Activated T-helper 1 cell treated with anti-CD3 and anti-CD28 coated beads, Interleukin-12 subunit alpha, Interleukin-12 subunit beta, Interleukin-2, Interleukin-4 antibody, amounts not matched to agents 30 ng/mL and 10 ng/mL and 1 ng/mL, durations not matched to agents 14 hours and 24 hours and 36 hours (primary cell): ENCODE measurements around the gene PICALM. TPM values are rescaled to one million over a fixed set of nuclear protein-coding genes. Genes with fewer than 3 reads are reported as not detected.

Source experiments
- DNase-seq: peaks from one replicate; pipeline ENCODE4 v3.0.0; 2021; ENCODE audit warnings: low spot score
- H3K27ac Mint-ChIP-seq: one replicate; pipeline ENCODE4 v1.8.0; 2021; ENCODE audit warnings: mild to moderate bottlenecking, mixed read lengths
- H3K27me3 Mint-ChIP-seq: one replicate; pipeline ENCODE4 v1.8.0; 2022; ENCODE audit warnings: mild to moderate bottlenecking, moderate library complexity, mixed read lengths; ENCODE audit not compliant: insufficient read depth
- H3K36me3 Mint-ChIP-seq: one replicate; pipeline ENCODE4 v1.8.0; 2021; ENCODE audit warnings: low read depth, mixed read lengths
- H3K4me1 Mint-ChIP-seq: one replicate; pipeline ENCODE4 v1.8.0; 2021; ENCODE audit warnings: low read depth, mixed read lengths
- H3K4me3 Mint-ChIP-seq: one replicate; pipeline ENCODE4 v1.8.0; 2021; ENCODE audit warnings: mild to moderate bottlenecking, moderate library complexity, mixed read lengths
- H3K9me3 Mint-ChIP-seq: one replicate; pipeline ENCODE4 v1.8.0; 2021; ENCODE audit warnings: mixed read lengths
- intact Hi-C: fragments of 100-400 bp; cut with micrococcal nuclease; formaldehyde crosslinking; loops from one replicate; pipeline ENCODE4 v1.15.1; 2024
- total RNA-seq: library from RNA; stranded (reverse); gene quantifications from 2 replicates; pipeline ENCODE4 v1.2.3, GENCODE V29; 2022

PICALM gene
- total RNA-seq, 1 donor from 2014 or later, result 177 TPM

- H3K4me3 Mint-ChIP-seq, result peak overlapping the region; percentile 44
- H3K4me1 Mint-ChIP-seq, result peaks cover 76% of the 10 kb centered on the region
- H3K27ac Mint-ChIP-seq, result peak overlapping the region; percentile 9
- DNase-seq, result no peak
- H3K36me3 Mint-ChIP-seq, result peaks cover 38% of the 10 kb centered on the region
- intact Hi-C loops, result loop anchor here (1.0 kb wide), 1 partner anchor 8 kb away; no protein-coding TSS in a partner anchor
- no peaks in the 10 kb centered on the region for H3K27me3 Mint-ChIP-seq
- no peaks in the 10 kb centered on the region for H3K9me3 Mint-ChIP-seq
These were observed 8.3 kb downstream of the PICALM start for GRCh38 chr11:86060544-86060943.

DNA sequence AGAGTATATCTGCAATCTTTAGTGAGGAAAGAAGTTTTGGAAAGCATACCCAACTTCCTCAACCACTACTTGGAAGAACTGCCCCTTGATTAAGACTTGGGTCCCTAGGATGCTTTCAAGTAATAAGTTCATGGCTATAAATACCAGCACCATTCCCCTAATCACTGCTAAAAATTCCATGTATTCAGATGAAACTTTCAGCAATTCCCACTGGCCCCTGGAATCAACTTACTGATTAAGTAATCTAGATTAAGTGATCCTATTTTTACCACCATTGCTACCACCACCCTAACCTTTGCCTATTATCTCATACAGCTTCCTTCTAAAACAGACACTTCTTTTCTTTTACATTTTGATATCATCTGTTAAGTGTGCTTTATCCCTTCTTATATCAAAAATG, 10.5 kb downstream of the PICALM start:
- Mint-ChIP-seq H3K9me3 (no peaks in the 10 kb centered on the region), H3K27me3 (no peaks in the 10 kb centered on the region), H3K4me3 (no peak overlapping the region), H3K4me1 (peaks cover 76% of the 10 kb centered on the region), H3K27ac (no peak overlapping the region), H3K36me3 (peaks cover 35% of the 10 kb centered on the region)
- DNase-seq, result no peak
- intact Hi-C loops, result no loop called here

- Mint-ChIP-seq H3K4me1 (peaks cover 78% of the 10 kb centered on the region), H3K27ac (peak overlapping the region; percentile 53), H3K36me3 (peaks cover 38% of the 10 kb centered on the region), H3K9me3 (no peaks in the 10 kb centered on the region), H3K4me3 (no peak overlapping the region), H3K27me3 (no peaks in the 10 kb centered on the region)
- DNase-seq, result no peak
- intact Hi-C loops, result loop anchor here (1.0 kb wide), 1 partner anchor 9 kb away; no protein-coding TSS in a partner anchor
These were observed 12.5 kb downstream of the PICALM start for GRCh38 chr11:86056351-86056854.

- H3K4me3 Mint-ChIP-seq, result no peak overlapping the region
- DNase-seq, result no peak
- H3K27me3 Mint-ChIP-seq, result no peaks in the 10 kb centered on the region
- peak overlapping the region; percentile 55 for H3K27ac Mint-ChIP-seq
- no peaks in the 10 kb centered on the region for H3K9me3 Mint-ChIP-seq
- H3K4me1 Mint-ChIP-seq, result peaks cover 71% of the 10 kb centered on the region
- peaks cover 28% of the 10 kb centered on the region for H3K36me3 Mint-ChIP-seq
- intact Hi-C loops, result no loop called here
These were observed 15.9 kb downstream of the PICALM start for GRCh38 chr11:86052693-86053641.

DNA sequence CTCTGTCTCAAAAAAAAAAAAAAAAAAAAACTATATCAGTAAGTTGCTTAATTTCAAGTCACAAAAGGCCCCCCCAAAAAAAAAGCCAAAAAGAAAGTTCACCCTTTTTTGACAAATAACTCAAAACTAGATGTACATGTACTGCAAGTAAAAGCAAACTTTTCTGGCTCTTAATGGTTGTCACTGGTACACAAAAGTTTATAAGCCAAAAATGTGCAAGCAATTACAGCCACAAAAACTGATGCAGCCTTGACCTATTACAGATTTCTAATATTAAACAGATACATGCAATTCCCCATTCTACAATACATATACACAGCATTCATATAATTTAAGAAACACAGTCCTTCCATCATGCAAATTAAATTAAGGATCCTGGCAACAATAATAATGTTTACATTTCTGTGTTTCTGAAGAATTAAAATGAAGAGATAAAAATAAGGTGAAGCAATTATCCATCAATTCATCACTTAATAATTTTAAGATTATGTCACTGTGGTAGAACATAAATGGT, 18.6 kb downstream of the PICALM start:
- Mint-ChIP-seq H3K4me3 (no peak overlapping the region), H3K36me3 (peaks cover 24% of the 10 kb centered on the region), H3K27me3 (no peaks in the 10 kb centered on the region)

GRCh38 chr11:86047275-86047991, 21.5 kb downstream of the PICALM start:
- peaks cover 23% of the 10 kb centered on the region for H3K36me3 Mint-ChIP-seq
- H3K9me3 Mint-ChIP-seq, result no peaks in the 10 kb centered on the region
- H3K4me3 Mint-ChIP-seq, result peak overlapping the region; percentile 69
- no peak for DNase-seq
- peaks cover 88% of the 10 kb centered on the region for H3K4me1 Mint-ChIP-seq
- peak overlapping the region; percentile 91 for H3K27ac Mint-ChIP-seq
- intact Hi-C loops, result loop anchor here (1.0 to 5.0 kb wide), 12 partner anchors 9 to 245 kb away; partner anchors contain the start of gene PICALM
- H3K27me3 Mint-ChIP-seq, result no peaks in the 10 kb centered on the region

More for the DNA sequence above, 18.6 kb downstream of the PICALM start:
- no peak for DNase-seq
- H3K27ac Mint-ChIP-seq, result no peak overlapping the region
- H3K4me1 Mint-ChIP-seq, result peaks cover 86% of the 10 kb centered on the region
- no peaks in the 10 kb centered on the region for H3K9me3 Mint-ChIP-seq
- intact Hi-C loops, result no loop called here

- no peak for DNase-seq
- peaks cover 86% of the 10 kb centered on the region for H3K4me1 Mint-ChIP-seq
- H3K4me3 Mint-ChIP-seq, result peak overlapping the region; percentile 35
- intact Hi-C loops, result loop anchor here (5.0 kb wide), 1 partner anchor 71 kb away; no protein-coding TSS in a partner anchor
- no peaks in the 10 kb centered on the region for H3K9me3 Mint-ChIP-seq
- H3K27ac Mint-ChIP-seq, result peak overlapping the region; percentile 85
- H3K36me3 Mint-ChIP-seq, result peaks cover 19% of the 10 kb centered on the region
- no peaks in the 10 kb centered on the region for H3K27me3 Mint-ChIP-seq
These were observed 22.8 kb downstream of the PICALM start for GRCh38 chr11:86046116-86046515.

DNA sequence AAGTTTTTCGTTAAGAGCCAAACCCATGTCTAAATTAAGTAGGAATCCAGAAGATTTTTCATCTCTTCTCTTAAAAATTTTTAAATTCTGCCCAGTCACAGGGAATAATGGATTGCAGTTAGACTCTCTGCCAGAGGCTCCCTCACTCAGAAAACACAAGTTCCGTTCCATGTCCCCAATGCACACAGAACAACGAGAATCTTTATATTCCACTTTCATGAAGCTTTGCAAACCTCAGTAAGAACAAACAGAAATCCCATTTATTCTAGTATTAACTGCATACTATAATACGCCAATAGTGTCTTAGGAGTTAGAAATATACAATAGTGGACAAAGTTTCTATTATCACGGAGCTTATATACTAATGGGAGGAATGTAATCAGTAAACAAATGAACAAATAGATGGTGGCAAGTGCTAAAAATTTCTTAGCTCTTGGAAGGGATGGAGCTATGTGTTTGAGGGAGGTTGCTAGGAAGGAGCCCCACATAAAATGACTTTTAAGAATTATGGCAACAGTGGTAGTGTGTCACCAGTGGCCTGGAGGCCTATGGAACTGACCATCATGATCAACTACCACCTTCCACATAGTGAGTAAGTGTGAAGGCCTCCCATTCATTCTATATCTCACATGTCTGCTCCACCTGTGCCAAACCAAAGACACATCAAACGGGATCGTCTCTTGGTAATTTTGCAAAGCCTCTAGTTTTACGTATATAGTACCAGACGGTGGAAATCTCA, 24.9 kb downstream of the PICALM start:
- peaks cover 82% of the 10 kb centered on the region for H3K4me1 Mint-ChIP-seq
- no peak for DNase-seq
- H3K36me3 Mint-ChIP-seq, result peaks cover 17% of the 10 kb centered on the region
- H3K9me3 Mint-ChIP-seq, result no peaks in the 10 kb centered on the region
- H3K4me3 Mint-ChIP-seq, result no peak overlapping the region
- intact Hi-C loops, result loop anchor here (2.0 to 5.0 kb wide), 4 partner anchors 159 to 773 kb away; partner anchors contain the start of gene CCDC83
- peak overlapping the region; percentile 76 for H3K27ac Mint-ChIP-seq
- H3K27me3 Mint-ChIP-seq, result no peaks in the 10 kb centered on the region

DNA sequence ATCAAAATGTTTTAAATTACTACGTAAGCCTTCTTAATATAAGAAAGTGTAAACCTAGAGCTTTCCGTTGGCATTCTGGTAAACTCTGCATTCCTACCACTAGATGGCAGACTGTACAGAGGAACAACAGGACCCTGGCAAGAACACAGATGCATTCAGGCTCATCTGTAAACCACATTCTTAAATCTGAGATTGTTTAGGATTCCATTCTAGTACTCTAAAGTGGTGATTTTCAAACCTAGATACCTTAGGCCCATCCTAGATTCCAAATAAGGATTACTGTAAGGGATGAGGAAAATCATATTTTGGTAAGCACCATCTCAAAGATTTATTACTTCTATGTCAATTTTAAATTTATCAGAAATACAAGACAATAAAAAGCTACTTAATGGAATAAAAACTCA, 26.9 kb downstream of the PICALM start:
- peaks cover 63% of the 10 kb centered on the region for H3K4me1 Mint-ChIP-seq
- intact Hi-C loops, result loop anchor here (1.0 to 5.0 kb wide), 11 partner anchors 15 to 775 kb away; partner anchors contain the start of gene CCDC83
- peaks cover 13% of the 10 kb centered on the region for H3K36me3 Mint-ChIP-seq
- peak overlapping the region; percentile 43 for H3K4me3 Mint-ChIP-seq
- peak overlapping the region; percentile 71 for H3K27ac Mint-ChIP-seq
- no peaks in the 10 kb centered on the region for H3K9me3 Mint-ChIP-seq
- peak; percentile 48 for DNase-seq
- H3K27me3 Mint-ChIP-seq, result no peaks in the 10 kb centered on the region

- H3K9me3 Mint-ChIP-seq, result no peaks in the 10 kb centered on the region
- H3K4me1 Mint-ChIP-seq, result peaks cover 56% of the 10 kb centered on the region
- H3K4me3 Mint-ChIP-seq, result no peak overlapping the region
- no peak for DNase-seq
- H3K27me3 Mint-ChIP-seq, result no peaks in the 10 kb centered on the region
- peaks cover 12% of the 10 kb centered on the region for H3K36me3 Mint-ChIP-seq
- H3K27ac Mint-ChIP-seq, result peak overlapping the region; percentile 56
- intact Hi-C loops, result loop anchor here (2.0 to 5.0 kb wide), 4 partner anchors 14 to 776 kb away; partner anchors contain the start of gene CCDC83
These were observed 27.7 kb downstream of the PICALM start for GRCh38 chr11:86040919-86041850.

- no peak overlapping the region for H3K4me3 Mint-ChIP-seq
- intact Hi-C loops, result no loop called here
- no peaks in the 10 kb centered on the region for H3K27me3 Mint-ChIP-seq
- no peaks in the 10 kb centered on the region for H3K9me3 Mint-ChIP-seq
- peaks cover 48% of the 10 kb centered on the region for H3K4me1 Mint-ChIP-seq
- peaks cover 7% of the 10 kb centered on the region for H3K36me3 Mint-ChIP-seq
- DNase-seq, result no peak
- H3K27ac Mint-ChIP-seq, result no peak overlapping the region
These were observed 29.8 kb downstream of the PICALM start for GRCh38 chr11:86039094-86039493.
